SJSA1 (cell line): ENCODE measurements around the gene SPON2. TPM values are rescaled to one million over a fixed set of nuclear protein-coding genes. Genes with fewer than 3 reads are reported as not detected.

Source experiments
- total RNA-seq: library from RNA; depleted of rRNA; stranded (reverse); fragments of >200 nt; shearing (Covaris generic); gene quantifications from 2 replicates; pipeline ENCODE4 v1.2.3, GENCODE V29; 2014; rRNA removed

The SPON2 gene
- total RNA-seq, 1 experiment from 2014 or later: 0.16 TPM

Other genes with a start within 250 kb of the SPON2 start
- gene GAK, start 240.3 kb downstream of the SPON2 start, total RNA-seq: 36.9 and 44.4 TPM in 2 replicates
- gene TMEM175, start 240.1 kb downstream of the SPON2 start, total RNA-seq: 8.8 and 13.1 TPM in 2 replicates
- gene DGKQ, start 199.0 kb downstream of the SPON2 start, total RNA-seq: 2.4 and 4.2 TPM in 2 replicates
- gene IDUA, start 185.5 kb downstream of the SPON2 start, total RNA-seq: 1.4 and 2.4 TPM in 2 replicates
- gene SLC26A1, start 179.2 kb downstream of the SPON2 start, total RNA-seq: not detected in 2 replicates
- 12.9 and 21.5 TPM in 2 replicates for gene FGFRL1, start 161.0 kb downstream of the SPON2 start, total RNA-seq
- gene RNF212, start 59.0 kb downstream of the SPON2 start, total RNA-seq: not detected in 2 replicates
- 80.9 and 89.3 TPM in 2 replicates for gene CTBP1, start 76.5 kb upstream of the SPON2 start, total RNA-seq
- gene MAEA, start 117.3 kb upstream of the SPON2 start, total RNA-seq: 34.4 and 39.7 TPM in 2 replicates
- gene UVSSA, start 174.6 kb upstream of the SPON2 start, total RNA-seq: 2.5 and 4.0 TPM in 2 replicates
- gene NKX1-1, start 233.9 kb upstream of the SPON2 start, total RNA-seq: not detected in 2 replicates